Upper lobe of right lung (tissue), 1 donor: ENCODE data around the gene SHANK1. TPM values are rescaled to one million over a fixed set of nuclear protein-coding genes. Genes with fewer than 3 reads are reported as not detected.

ENCODE experiments used
- ATAC-seq: fragments of 200-7000 bp; cut with Tn5 transposase; one replicate; pipeline ENCODE4 v1.9.1; 2020; ENCODE audit warnings: mild to moderate bottlenecking, moderate library complexity
- DNase-seq: peaks from one replicate; pipeline ENCODE4 v3.0.0-alpha.2; 2020
- H3K27ac ChIP-seq: fragments of 200-600 bp; one replicate; pipeline ENCODE4 v1.8.0; 2022
- H3K27me3 ChIP-seq: fragments of 200-600 bp; one replicate; pipeline ENCODE4 v1.8.0; 2022; ENCODE audit warnings: mild to moderate bottlenecking
- H3K36me3 ChIP-seq: fragments of 200-600 bp; one replicate; pipeline ENCODE4 v1.8.0; 2022
- H3K4me1 ChIP-seq: fragments of 200-600 bp; one replicate; pipeline ENCODE4 v1.8.0; 2022
- H3K4me3 ChIP-seq: fragments of 200-600 bp; one replicate; pipeline ENCODE4 v1.8.0; 2022; ENCODE audit warnings: mild to moderate bottlenecking
- H3K9me3 ChIP-seq: fragments of 200-600 bp; one replicate; pipeline ENCODE4 v1.8.0; 2022
- CTCF ChIP-seq: fragments of 200-600 bp; IDR thresholded peaks from one replicate; pipeline ENCODE4 v1.8.0; 2022; ENCODE audit warnings: antibody characterized with exemption
- intact Hi-C: fragments of 100-400 bp; cut with DNase I; formaldehyde crosslinking; loops from one replicate; pipeline ENCODE4 v1.11.0; 2022
- total RNA-seq: library from RNA; stranded (reverse); fragmentation: NEBNext Ultra II Directional; extraction: Animal tissue kit (Norgen Biotek cat#: 25700); gene quantifications from one replicate; pipeline ENCODE4 v1.2.1, GENCODE V29; 2021
- donor health status: DM: no; HTN: yes; CAD: no; lungs with severe emphysema.

Gene SHANK1
- total RNA-seq, 1 donor from 2014 or later, result 0.35 TPM

- intact Hi-C loops, result no loop called here
- Histone ChIP-seq H3K4me3 (no peak overlapping the region), H3K9me3 (no peaks in the 10 kb centered on the region), H3K27ac (no peak overlapping the region), H3K27me3 (peaks cover 18% of the 10 kb centered on the region), H3K36me3 (no peaks in the 10 kb centered on the region), H3K4me1 (peaks cover 8% of the 10 kb centered on the region)
- no peak for TF ChIP-seq CTCF
- ATAC-seq, result no peak
- DNase-seq, result no peak
These were observed 10.3 kb upstream of the SHANK1 start for GRCh38 chr19:50729894-50730293.

GRCh38 chr19:50728084-50728737 lies 8.6 kb upstream of the SHANK1 start:
- no peak overlapping the region for H3K4me3 ChIP-seq
- H3K27ac ChIP-seq, result no peak overlapping the region
- no peaks in the 10 kb centered on the region for H3K36me3 ChIP-seq
- peak; percentile 9 for ATAC-seq
- peak; percentile 86 for DNase-seq
- H3K4me1 ChIP-seq, result peaks cover 8% of the 10 kb centered on the region
- H3K27me3 ChIP-seq, result peaks cover 9% of the 10 kb centered on the region
- no peaks in the 10 kb centered on the region for H3K9me3 ChIP-seq
- TF ChIP-seq CTCF, result no peak
- intact Hi-C loops, result no loop called here

GRCh38 chr19:50725911-50726230 lies 6.3 kb upstream of the SHANK1 start:
- Histone ChIP-seq H3K9me3 (no peaks in the 10 kb centered on the region), H3K27me3 (peaks cover 9% of the 10 kb centered on the region), H3K4me1 (peaks cover 8% of the 10 kb centered on the region), H3K36me3 (no peaks in the 10 kb centered on the region), H3K27ac (no peak overlapping the region), H3K4me3 (peak overlapping the region; percentile 64)
- ATAC-seq (no peak), DNase-seq (no peak)
- intact Hi-C loops, result no loop called here
- no peak for TF ChIP-seq CTCF

GRCh38 chr19:50725218-50725910 lies 5.8 kb upstream of the SHANK1 start:
- DNase-seq (no peak), ATAC-seq (no peak)
- H3K9me3 ChIP-seq, result no peaks in the 10 kb centered on the region
- H3K36me3 ChIP-seq, result no peaks in the 10 kb centered on the region
- peak overlapping the region; percentile 27 for H3K27ac ChIP-seq
- peak overlapping the region; percentile 64 for H3K4me3 ChIP-seq
- intact Hi-C loops, result no loop called here
- H3K27me3 ChIP-seq, result peaks cover 9% of the 10 kb centered on the region
- no peak for TF ChIP-seq CTCF
- peaks cover 8% of the 10 kb centered on the region for H3K4me1 ChIP-seq

GRCh38 chr19:50724522-50725217 lies 5.1 kb upstream of the SHANK1 start:
- intact Hi-C loops, result no loop called here
- Histone ChIP-seq H3K36me3 (no peaks in the 10 kb centered on the region), H3K4me3 (peak overlapping the region; percentile 64), H3K4me1 (peaks cover 8% of the 10 kb centered on the region), H3K27ac (peak overlapping the region; percentile 27), H3K27me3 (peaks cover 9% of the 10 kb centered on the region), H3K9me3 (no peaks in the 10 kb centered on the region)
- TF ChIP-seq CTCF, result peak; percentile 70
- DNase-seq (peak; percentile 100), ATAC-seq (peak; percentile 96)
